NCI-H524 (cell line): ENCODE data around the gene UPF1.
"Not testable (repeated sequence)": the region's sequence is repeated elsewhere in the genome, so short reads cannot be mapped to it uniquely, and the experiment has no call there.

ENCODE experiments used
- DNase-seq, 2 experiments: peaks; one replicate each; lab custom pipeline; 2025; lab: John Stamatoyannopoulos, UW

UPF1 gene

GRCh38 chr19:18898607-18899408 lies 67.0 kb downstream of the UPF1 start:
- no peak for DNase-seq

- peak; percentile 14 to 45 for DNase-seq
Observed at GRCh38 chr19:18899624-18900560, 68.1 kb downstream of the UPF1 start.

GRCh38 chr19:18900700-18901481 lies 69.1 kb downstream of the UPF1 start:
- no peak for DNase-seq

GRCh38 chr19:18901491-18901890 lies 69.7 kb downstream of the UPF1 start:
- no peak for DNase-seq

- not testable (repeated sequence) for DNase-seq
Observed at GRCh38 chr19:18902519-18902918, 70.8 kb downstream of the UPF1 start.

GRCh38 chr19:18903156-18904037 lies 71.6 kb downstream of the UPF1 start:
- DNase-seq: no peak

GRCh38 chr19:18904334-18905057 lies 72.7 kb downstream of the UPF1 start:
- no peak for DNase-seq

GRCh38 chr19:18905058-18905456 lies 73.3 kb downstream of the UPF1 start:
- no peak for DNase-seq

- no peak for DNase-seq
Observed at GRCh38 chr19:18905513-18906236, 73.9 kb downstream of the UPF1 start.

GRCh38 chr19:18906605-18907519 lies 75.1 kb downstream of the UPF1 start:
- DNase-seq: no peak

- no peak for DNase-seq
Observed at GRCh38 chr19:18908917-18909619, 77.3 kb downstream of the UPF1 start.

GRCh38 chr19:18910010-18910409 lies 78.3 kb downstream of the UPF1 start:
- no peak for DNase-seq

- DNase-seq: no peak
Observed at GRCh38 chr19:18910801-18911436, 79.2 kb downstream of the UPF1 start.

GRCh38 chr19:18912933-18913332 lies 81.2 kb downstream of the UPF1 start:
- no peak for DNase-seq

- DNase-seq: no peak
Observed at GRCh38 chr19:18913466-18913865, 81.7 kb downstream of the UPF1 start.

GRCh38 chr19:18915639-18916038 lies 83.9 kb downstream of the UPF1 start:
- DNase-seq: peak; percentile 64 to 75

- not testable (repeated sequence) for DNase-seq
Observed at GRCh38 chr19:18917593-18917992, 85.8 kb downstream of the UPF1 start.
